Thyroid gland (tissue), 4 donors: ENCODE measurements around the gene ITGA5. TPM values are rescaled to one million over a fixed set of nuclear protein-coding genes. Genes with fewer than 3 reads are reported as not detected.
A peak's percentile ranks its signal among the peaks of the same experiment; 100 is the strongest.

Source experiments
- DNase-seq, 2 donors: peaks; one replicate each; pipeline ENCODE4 v3.0.0-alpha.2; 2019
- H3K27ac ChIP-seq, 3 donors: fragments of 200-600 bp; sonication (generic); 1 replicate in 2 of 3; 2 replicates in 1 of 3; pipeline ENCODE4 v1.5.1; 2016 to 2019; ENCODE audit warnings: mild to moderate bottlenecking in 1 of 3, moderate library complexity in 1 of 3
- H3K27me3 ChIP-seq: fragments of 200-600 bp; sonication (generic); one replicate; pipeline ENCODE4 v1.5.1; 2019
- H3K36me3 ChIP-seq, 2 donors: fragments of 200-600 bp; sonication (generic); one replicate each; pipeline ENCODE4 v1.5.1; 2016 to 2019
- H3K4me1 ChIP-seq, 2 donors: fragments of 200-600 bp; sonication (generic); one replicate each; pipeline ENCODE4 v1.5.1; 2017 to 2019
- H3K4me3 ChIP-seq, 3 donors: fragments of 200-600 bp; sonication (generic); replicated peaks in 1 of 3; 1 replicate in 2 of 3; 2 replicates in 1 of 3; pipeline ENCODE4 v1.5.1; 2016; ENCODE audit warnings: mild to moderate bottlenecking in 1 of 3
- H3K9me3 ChIP-seq: fragments of 200-600 bp; sonication (generic); one replicate; pipeline ENCODE4 v1.5.1; 2017
- CTCF ChIP-seq, 6 experiments: fragments of 200-600 bp in 3 of 6; fragments of 450-650 bp in 3 of 6; sonication (generic) in 3 of 6; IDR thresholded peaks; one replicate each; pipeline ENCODE4 v1.5.1; 2016 to 2019; ENCODE audit warnings: antibody characterized with exemption in 6 of 6, mild to moderate bottlenecking in 2 of 6, inconsistent platforms in 1 of 6, moderate library complexity in 1 of 6
- POLR2A ChIP-seq, 2 donors: fragments of 450-650 bp; IDR thresholded peaks; one replicate each; pipeline ENCODE4 v1.6.1; 2017; ENCODE audit warnings: antibody characterized with exemption in 2 of 2, mild to moderate bottlenecking in 2 of 2, moderate library complexity in 1 of 2
- WGBS, 2 donors: methylation state at CpG; one replicate each; pipeline ENCODE4 v1.1.5; 2017; 5-methylcytosine and 5-hydroxymethylcytosine counted together
- intact Hi-C: fragments of 100-400 bp; cut with DNase I; formaldehyde crosslinking; loops from one replicate; pipeline ENCODE4 v1.15.1; 2023
- total RNA-seq, 4 donors: library from RNA; depleted of rRNA; stranded (reverse); fragments of >200 nt; gene quantifications; one replicate each; pipeline ENCODE4 v1.2.3, GENCODE V29; 2016

The ITGA5 gene
- total RNA-seq, 4 donors from 2014 or later: 40.3 to 64.5 (median 51.6) TPM

- Histone ChIP-seq H3K27me3 (no peaks in the 10 kb centered on the region), H3K27ac (peak overlapping the region; percentile 78 to 97 (median 89)), H3K9me3 (no peaks in the 10 kb centered on the region), H3K4me3 (peak overlapping the region; percentile 28 to 51 (median 40)), H3K36me3 (peaks cover 0 to 4% of the 10 kb centered on the region in 2 donors), H3K4me1 (peaks cover 41 to 56% of the 10 kb centered on the region in 2 donors)
- peak in 1 of 6 experiments; percentile 18 for TF ChIP-seq CTCF (IDR thresholded peaks at IDR 0.05)
- peak in 1 of 2 donors; percentile 56 for TF ChIP-seq POLR2A (IDR thresholded peaks at IDR 0.05)
- DNase-seq: peak; percentile 83 to 88
- intact Hi-C loops: no loop called here
- WGBS, 2 donors: 17 to 23% methylated on average over 25 to 43 of the region's 51 CpGs
These were observed 28.2 kb downstream of the ITGA5 start for GRCh38 chr12:54390668-54391551.

- DNase-seq: peak; percentile 59
- Histone ChIP-seq H3K27me3 (no peaks in the 10 kb centered on the region), H3K27ac (peak overlapping the region; percentile 78 to 97 (median 89)), H3K36me3 (no peaks in the 10 kb centered on the region), H3K4me1 (peaks cover 44 to 58% of the 10 kb centered on the region in 2 donors), H3K4me3 (peak overlapping the region in 2 of 3 donors; percentile 40 to 51), H3K9me3 (no peaks in the 10 kb centered on the region)
- TF ChIP-seq CTCF (IDR thresholded peaks at IDR 0.05): no peak
- no peak for TF ChIP-seq POLR2A (IDR thresholded peaks at IDR 0.05)
- WGBS, 2 donors: 25 to 39% methylated on average over 7 of the region's 7 CpGs
- intact Hi-C loops: no loop called here
These were observed 28.8 kb downstream of the ITGA5 start for GRCh38 chr12:54390176-54390667.

GRCh38 chr12:54389607-54390175, 29.4 kb downstream of the ITGA5 start:
- H3K4me1 ChIP-seq: peaks cover 49 to 63% of the 10 kb centered on the region in 2 donors
- intact Hi-C loops: no loop called here
- TF ChIP-seq POLR2A (IDR thresholded peaks at IDR 0.05) (peak in 1 of 2 donors; percentile 74), CTCF (IDR thresholded peaks at IDR 0.05) (no peak)
- no peaks in the 10 kb centered on the region for H3K36me3 ChIP-seq
- H3K4me3 ChIP-seq: peak overlapping the region in 2 of 3 donors; percentile 40 to 51
- H3K27me3 ChIP-seq: no peaks in the 10 kb centered on the region
- H3K9me3 ChIP-seq: no peaks in the 10 kb centered on the region
- peak; percentile 85 to 87 for DNase-seq
- WGBS, 2 donors: 35 to 62% methylated on average over 5 of the region's 5 CpGs
- H3K27ac ChIP-seq: peak overlapping the region; percentile 89 to 97 (median 96)

GRCh38 chr12:54389134-54389508, 29.9 kb downstream of the ITGA5 start:
- intact Hi-C loops: no loop called here
- TF ChIP-seq POLR2A (IDR thresholded peaks at IDR 0.05) (no peak), CTCF (IDR thresholded peaks at IDR 0.05) (peak in 1 of 6 experiments; percentile 16)
- Histone ChIP-seq H3K9me3 (no peaks in the 10 kb centered on the region), H3K4me3 (no peak overlapping the region), H3K36me3 (no peaks in the 10 kb centered on the region), H3K27ac (peak overlapping the region; percentile 89 to 97 (median 96)), H3K4me1 (peaks cover 55 to 69% of the 10 kb centered on the region in 2 donors), H3K27me3 (no peaks in the 10 kb centered on the region)
- no peak for DNase-seq
- 31 to 71% methylated on average over 2 to 3 of the region's 3 CpGs for WGBS, 2 donors
